CD8-positive, alpha-beta memory T cell (primary cell): ENCODE data around the gene SEMA5A. TPM values are rescaled to one million over a fixed set of nuclear protein-coding genes. Genes with fewer than 3 reads are reported as not detected.

Experiments
- CTCF ChIA-PET: fragments of 350-600 bp; sonication (Branson Sonifier 250); formaldehyde crosslinking; loops from one replicate; lab custom pipeline; 2021; ENCODE audit warnings: antibody characterized with exemption; lab: Charles Lee
- POLR2A ChIA-PET: fragments of 350-600 bp; sonication (Branson Sonifier 250); formaldehyde crosslinking; loops from one replicate; lab custom pipeline; 2021; ENCODE audit warnings: antibody characterized with exemption; lab: Charles Lee
- DNase-seq, 5 donors: peaks; one replicate each; pipeline versions ENCODE4 v3.0.0 to v3.0.0-alpha.2; 2020 to 2022; ENCODE audit warnings: mixed read lengths in 1 of 5
- H3K27ac ChIP-seq: one replicate; pipeline ENCODE4 v1.7.0; 2013; ENCODE audit warnings: low read depth, mild to moderate bottlenecking, low read length, moderate library complexity
- H3K27me3 ChIP-seq: 2 replicates; pipeline ENCODE4 v1.7.0; 2013; ENCODE audit warnings: low read length, mild to moderate bottlenecking; ENCODE audit not compliant: insufficient read depth, poor library complexity, severe bottlenecking
- H3K36me3 ChIP-seq: 2 replicates; pipeline ENCODE4 v1.7.0; 2013; ENCODE audit warnings: mild to moderate bottlenecking, low read length, moderate library complexity; ENCODE audit not compliant: insufficient read depth
- H3K4me1 ChIP-seq: 2 replicates; pipeline ENCODE4 v1.7.0; 2013; ENCODE audit warnings: mild to moderate bottlenecking, low read length, moderate library complexity; ENCODE audit not compliant: insufficient read depth
- H3K4me3 ChIP-seq: 2 replicates; pipeline ENCODE4 v1.7.0; 2013; ENCODE audit warnings: mild to moderate bottlenecking, low read length
- H3K9me3 ChIP-seq: 2 replicates; pipeline ENCODE4 v1.7.0; 2013; ENCODE audit warnings: mild to moderate bottlenecking, low read length
- H3K27ac Mint-ChIP-seq, 8 donors: one replicate each; pipeline ENCODE4 v1.8.0; 2020 to 2021; ENCODE audit warnings: mixed read lengths in 8 of 8, mild to moderate bottlenecking in 6 of 8, inconsistent platforms in 3 of 8, moderate library complexity in 3 of 8
- H3K27me3 Mint-ChIP-seq, 2 donors: one replicate each; pipeline ENCODE4 v1.8.0; 2020 to 2021; ENCODE audit warnings: mixed read lengths in 2 of 2, mild to moderate bottlenecking in 1 of 2, moderate library complexity in 1 of 2
- H3K36me3 Mint-ChIP-seq, 3 donors: one replicate each; pipeline ENCODE4 v1.8.0; 2020 to 2021; ENCODE audit warnings: mixed read lengths in 3 of 3, inconsistent platforms in 1 of 3, mild to moderate bottlenecking in 1 of 3
- H3K4me1 Mint-ChIP-seq, 3 donors: one replicate each; pipeline ENCODE4 v1.8.0; 2020 to 2021; ENCODE audit warnings: mixed read lengths in 3 of 3, inconsistent platforms in 1 of 3, mild to moderate bottlenecking in 1 of 3
- H3K4me3 Mint-ChIP-seq, 7 donors: one replicate each; pipeline ENCODE4 v1.8.0; 2020 to 2021; ENCODE audit warnings: mixed read lengths in 7 of 7, mild to moderate bottlenecking in 6 of 7, moderate library complexity in 4 of 7, inconsistent platforms in 2 of 7
- H3K9me3 Mint-ChIP-seq, 5 donors: one replicate each; pipeline ENCODE4 v1.8.0; 2020 to 2022; ENCODE audit warnings: mixed read lengths in 5 of 5, mild to moderate bottlenecking in 3 of 5, moderate library complexity in 2 of 5, inconsistent platforms in 1 of 5
- polyA plus RNA-seq: library from polyadenylated mRNA; unstranded; fragments of 300-500 nt; fragmentation: Illumina TruSeq; gene quantifications from one replicate; pipeline ENCODE4 v1.2.3, GENCODE V29; 2021
- total RNA-seq, 2 experiments: library from RNA; stranded (reverse); gene quantifications; one replicate each; pipeline ENCODE4 v1.2.3, GENCODE V29; 2021

The SEMA5A gene
- total and polyA plus RNA-seq, 3 experiments from 2014 or later = not detected

GRCh38 chr5:9516591-9516990 lies 29.3 kb downstream of the SEMA5A start:
- H3K4me1 Mint-ChIP-seq = no peaks in the 10 kb centered on the region
- H3K4me3 Mint-ChIP-seq = no peak overlapping the region
- peaks cover 0 to 5% of the 10 kb centered on the region in 2 donors for H3K27me3 Mint-ChIP-seq
- H3K27ac Mint-ChIP-seq = no peak overlapping the region
- CTCF ChIA-PET = no interaction called here
- Histone ChIP-seq H3K36me3 (no peaks in the 10 kb centered on the region), H3K27me3 (no peaks in the 10 kb centered on the region), H3K4me1 (no peaks in the 10 kb centered on the region), H3K4me3 (no peak overlapping the region), H3K27ac (no peak overlapping the region), H3K9me3 (no peaks in the 10 kb centered on the region)
- POLR2A ChIA-PET = no interaction called here
- DNase-seq = no peak
- no peaks in the 10 kb centered on the region for H3K36me3 Mint-ChIP-seq
- peaks cover 0 to 7% (median 2%) of the 10 kb centered on the region in 5 donors for H3K9me3 Mint-ChIP-seq

GRCh38 chr5:9515436-9515835 lies 30.4 kb downstream of the SEMA5A start:
- POLR2A ChIA-PET = no interaction called here
- Histone ChIP-seq H3K4me3 (no peak overlapping the region), H3K4me1 (no peaks in the 10 kb centered on the region), H3K27me3 (no peaks in the 10 kb centered on the region), H3K36me3 (no peaks in the 10 kb centered on the region), H3K9me3 (no peaks in the 10 kb centered on the region), H3K27ac (no peak overlapping the region)
- no peak overlapping the region for H3K4me3 Mint-ChIP-seq
- DNase-seq = no peak
- no peaks in the 10 kb centered on the region for H3K4me1 Mint-ChIP-seq
- H3K36me3 Mint-ChIP-seq = no peaks in the 10 kb centered on the region
- CTCF ChIA-PET = no interaction called here
- peaks cover 0 to 7% (median 2%) of the 10 kb centered on the region in 5 donors for H3K9me3 Mint-ChIP-seq
- H3K27ac Mint-ChIP-seq = peak overlapping the region in 1 of 8 donors; percentile 25
- H3K27me3 Mint-ChIP-seq = peaks cover 0 to 5% of the 10 kb centered on the region in 2 donors

- Histone ChIP-seq H3K4me1 (no peaks in the 10 kb centered on the region), H3K36me3 (no peaks in the 10 kb centered on the region), H3K4me3 (no peak overlapping the region), H3K9me3 (no peaks in the 10 kb centered on the region), H3K27me3 (no peaks in the 10 kb centered on the region), H3K27ac (no peak overlapping the region)
- Mint-ChIP-seq H3K9me3 (peaks cover 0 to 2% (median 2%) of the 10 kb centered on the region in 5 donors), H3K36me3 (no peaks in the 10 kb centered on the region), H3K27ac (no peak overlapping the region), H3K4me3 (no peak overlapping the region), H3K4me1 (no peaks in the 10 kb centered on the region), H3K27me3 (peaks cover 0 to 5% of the 10 kb centered on the region in 2 donors)
- DNase-seq = no peak
- POLR2A ChIA-PET = no interaction called here
- CTCF ChIA-PET = no interaction called here
Measured at GRCh38 chr5:9514968-9515367, 30.9 kb downstream of the SEMA5A start.

GRCh38 chr5:9513827-9514226 lies 32.0 kb downstream of the SEMA5A start:
- H3K4me1 ChIP-seq = no peaks in the 10 kb centered on the region
- POLR2A ChIA-PET = no interaction called here
- Mint-ChIP-seq H3K4me3 (no peak overlapping the region), H3K9me3 (peaks cover 0 to 2% (median 1%) of the 10 kb centered on the region in 5 donors), H3K27me3 (peaks cover 0 to 5% of the 10 kb centered on the region in 2 donors), H3K36me3 (no peaks in the 10 kb centered on the region), H3K4me1 (no peaks in the 10 kb centered on the region), H3K27ac (no peak overlapping the region)
- no peak for DNase-seq
- H3K9me3 ChIP-seq = no peaks in the 10 kb centered on the region
- no peak overlapping the region for H3K27ac ChIP-seq
- H3K36me3 ChIP-seq = no peaks in the 10 kb centered on the region
- no peak overlapping the region for H3K4me3 ChIP-seq
- CTCF ChIA-PET = no interaction called here
- H3K27me3 ChIP-seq = no peaks in the 10 kb centered on the region

GRCh38 chr5:9512457-9512856 lies 33.4 kb downstream of the SEMA5A start:
- H3K4me1 Mint-ChIP-seq = no peaks in the 10 kb centered on the region

GRCh38 chr5:9507974-9508373 lies 37.9 kb downstream of the SEMA5A start:
- peaks cover 0 to 11% (median 4%) of the 10 kb centered on the region in 5 donors for H3K9me3 Mint-ChIP-seq
- ChIA-PET POLR2A (no interaction called here), CTCF (no interaction called here)
- no peak overlapping the region for H3K27ac Mint-ChIP-seq
- H3K36me3 Mint-ChIP-seq = no peaks in the 10 kb centered on the region
- Histone ChIP-seq H3K36me3 (no peaks in the 10 kb centered on the region), H3K27ac (no peak overlapping the region), H3K9me3 (no peaks in the 10 kb centered on the region), H3K4me1 (no peaks in the 10 kb centered on the region), H3K4me3 (no peak overlapping the region), H3K27me3 (no peaks in the 10 kb centered on the region)
- no peak overlapping the region for H3K4me3 Mint-ChIP-seq
- no peak for DNase-seq
- no peaks in the 10 kb centered on the region for H3K27me3 Mint-ChIP-seq
- no peaks in the 10 kb centered on the region for H3K4me1 Mint-ChIP-seq

More at GRCh38 chr5:9512457-9512856, 33.4 kb downstream of the SEMA5A start:
- Histone ChIP-seq H3K27ac (no peak overlapping the region), H3K9me3 (no peaks in the 10 kb centered on the region), H3K4me3 (no peak overlapping the region), H3K27me3 (no peaks in the 10 kb centered on the region), H3K4me1 (no peaks in the 10 kb centered on the region), H3K36me3 (no peaks in the 10 kb centered on the region)
- H3K9me3 Mint-ChIP-seq = peaks cover 0 to 7% (median 4%) of the 10 kb centered on the region in 5 donors
- ChIA-PET CTCF (no interaction called here), POLR2A (no interaction called here)
- no peak overlapping the region for H3K27ac Mint-ChIP-seq
- DNase-seq = no peak
- H3K27me3 Mint-ChIP-seq = peaks cover 0 to 5% of the 10 kb centered on the region in 2 donors
- H3K4me3 Mint-ChIP-seq = no peak overlapping the region
- H3K36me3 Mint-ChIP-seq = no peaks in the 10 kb centered on the region

GRCh38 chr5:9505225-9505624 lies 40.6 kb downstream of the SEMA5A start:
- H3K27ac Mint-ChIP-seq = no peak overlapping the region
- no peak overlapping the region for H3K4me3 ChIP-seq
- no peaks in the 10 kb centered on the region for H3K9me3 ChIP-seq
- no peaks in the 10 kb centered on the region for H3K4me1 Mint-ChIP-seq
- H3K27me3 Mint-ChIP-seq = no peaks in the 10 kb centered on the region
- H3K4me3 Mint-ChIP-seq = no peak overlapping the region
- no peaks in the 10 kb centered on the region for H3K36me3 Mint-ChIP-seq
- ChIA-PET CTCF (no interaction called here), POLR2A (no interaction called here)
- no peak for DNase-seq
- no peaks in the 10 kb centered on the region for H3K36me3 ChIP-seq
- H3K9me3 Mint-ChIP-seq = peaks cover 2 to 15% (median 4%) of the 10 kb centered on the region in 5 donors
- no peaks in the 10 kb centered on the region for H3K4me1 ChIP-seq
- H3K27me3 ChIP-seq = no peaks in the 10 kb centered on the region
- H3K27ac ChIP-seq = no peak overlapping the region

- POLR2A ChIA-PET = no interaction called here
- no peaks in the 10 kb centered on the region for H3K27me3 Mint-ChIP-seq
- no peak overlapping the region for H3K4me3 Mint-ChIP-seq
- DNase-seq = no peak
- H3K4me1 Mint-ChIP-seq = no peaks in the 10 kb centered on the region
- Histone ChIP-seq H3K4me1 (no peaks in the 10 kb centered on the region), H3K9me3 (no peaks in the 10 kb centered on the region), H3K36me3 (no peaks in the 10 kb centered on the region), H3K27me3 (no peaks in the 10 kb centered on the region), H3K27ac (no peak overlapping the region), H3K4me3 (no peak overlapping the region)
- CTCF ChIA-PET = no interaction called here
- H3K9me3 Mint-ChIP-seq = peaks cover 0 to 10% (median 6%) of the 10 kb centered on the region in 5 donors
- no peaks in the 10 kb centered on the region for H3K36me3 Mint-ChIP-seq
- H3K27ac Mint-ChIP-seq = no peak overlapping the region
Measured at GRCh38 chr5:9502864-9503263, 43.0 kb downstream of the SEMA5A start.
